Muscle of leg (tissue), 11 donors: Measurements from ENCODE around the gene ZBED3. TPM values are rescaled to one million over a fixed set of nuclear protein-coding genes. Genes with fewer than 3 reads are reported as not detected.
"Not testable (repeated sequence)": the region's sequence is repeated elsewhere in the genome, so short reads cannot be mapped to it uniquely, and the experiment has no call there.

ENCODE experiments used
- DNase-seq: peaks from one replicate; pipeline ENCODE4 v3.0.0; 2013
- H3K27ac ChIP-seq: one replicate; pipeline ENCODE4 v1.5.1; 2013; ENCODE audit warnings: mild to moderate bottlenecking, low read length, control low read depth
- H3K27me3 ChIP-seq: one replicate; pipeline ENCODE4 v1.6.1; 2013; ENCODE audit warnings: low read length; ENCODE audit not compliant: control insufficient read depth, insufficient read depth
- H3K36me3 ChIP-seq: one replicate; pipeline ENCODE4 v1.6.1; 2013; ENCODE audit warnings: low read length; ENCODE audit not compliant: control insufficient read depth, insufficient read depth
- H3K4me1 ChIP-seq: one replicate; pipeline ENCODE4 v1.6.1; 2013; ENCODE audit warnings: low read length; ENCODE audit not compliant: control insufficient read depth, insufficient read depth
- H3K4me3 ChIP-seq: one replicate; pipeline ENCODE4 v1.5.1; 2013; ENCODE audit warnings: low read length, control low read depth
- H3K9me3 ChIP-seq: replicated peaks from 2 replicates; pipeline ENCODE4 v1.6.1; 2013; ENCODE audit warnings: low read depth, low read length; ENCODE audit not compliant: control insufficient read depth
- WGBS: methylation state at CpG from one replicate; pipeline ENCODE4 v1.1.5; 2013; ENCODE audit warnings: missing lambda C conversion rate; ENCODE audit not compliant: insufficient coverage; 5-methylcytosine and 5-hydroxymethylcytosine counted together
- polyA plus RNA-seq, 8 donors: library from polyadenylated mRNA; unstranded; fragments of 120-200 nt; gene quantifications; one replicate each; pipeline versions ENCODE4 v1.2.1 to v1.2.3, GENCODE V29; 2013; ENCODE audit warnings: inconsistent platforms in 1 of 8, low replicate concordance in 1 of 8; ENCODE audit not compliant: insufficient read length in 8 of 8, insufficient read depth in 1 of 8
- total RNA-seq: library from RNA; stranded (reverse); fragments of 120-200 nt; gene quantifications from one replicate; pipeline ENCODE4 v1.2.4, GENCODE V29; 2013

ZBED3 gene
- total and polyA plus RNA-seq, 9 donors: 3.2 to 11.2 (median 8.9) TPM

DNA sequence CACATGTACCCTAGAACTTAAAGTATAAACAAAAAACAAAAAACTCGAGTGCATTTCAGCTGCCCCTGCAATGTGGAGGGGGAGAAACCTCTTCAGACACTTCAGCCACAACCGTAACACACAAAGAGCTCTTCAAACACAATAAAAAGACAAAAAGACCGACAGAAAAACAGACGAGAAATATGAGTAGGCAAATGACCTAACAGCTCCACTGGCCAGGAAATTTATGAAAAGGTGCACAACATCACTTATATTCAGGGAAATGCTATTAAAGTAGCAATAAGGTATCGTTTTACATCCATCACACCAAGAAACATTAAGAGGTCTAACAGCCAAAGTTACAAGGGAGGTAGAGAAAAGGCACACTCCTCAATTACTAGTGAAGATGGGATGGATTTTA, 6.2 kb downstream of the ZBED3 start:
- no CpG with 5 or more reads among the region's 5 CpGs for WGBS
- H3K27me3 ChIP-seq: no peaks in the 10 kb centered on the region
- peaks cover 10% of the 10 kb centered on the region for H3K36me3 ChIP-seq
- no peak overlapping the region for H3K27ac ChIP-seq
- no peak for DNase-seq
- no peaks in the 10 kb centered on the region for H3K9me3 ChIP-seq
- H3K4me3 ChIP-seq: no peak overlapping the region
- peaks cover 7% of the 10 kb centered on the region for H3K4me1 ChIP-seq

DNA sequence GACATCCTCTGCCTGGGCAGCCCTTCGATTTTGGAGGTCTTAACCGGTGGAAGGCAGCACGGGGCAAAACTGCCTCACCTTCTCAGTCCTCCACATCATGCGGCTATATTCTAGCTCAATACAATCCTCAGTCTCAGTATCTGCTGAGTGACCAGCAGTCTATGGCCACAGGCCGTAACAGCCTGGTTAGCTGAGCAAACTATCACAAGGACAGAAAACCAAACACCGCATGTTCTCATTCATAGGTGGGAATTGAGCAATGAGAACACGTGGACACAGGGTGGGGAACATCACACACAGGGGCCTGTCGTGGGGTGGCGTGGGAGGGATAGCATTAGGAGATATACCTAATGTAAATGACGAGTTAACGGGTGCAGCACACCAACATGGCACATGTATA, 6.6 kb downstream of the ZBED3 start:
- DNase-seq, H3K4me1 ChIP-seq, H3K9me3 ChIP-seq, H3K36me3 ChIP-seq, H3K4me3 ChIP-seq, H3K27ac ChIP-seq, H3K27me3 ChIP-seq: not testable (repeated sequence)
- WGBS: 94% methylated on average over 4 of the region's 11 CpGs

DNA sequence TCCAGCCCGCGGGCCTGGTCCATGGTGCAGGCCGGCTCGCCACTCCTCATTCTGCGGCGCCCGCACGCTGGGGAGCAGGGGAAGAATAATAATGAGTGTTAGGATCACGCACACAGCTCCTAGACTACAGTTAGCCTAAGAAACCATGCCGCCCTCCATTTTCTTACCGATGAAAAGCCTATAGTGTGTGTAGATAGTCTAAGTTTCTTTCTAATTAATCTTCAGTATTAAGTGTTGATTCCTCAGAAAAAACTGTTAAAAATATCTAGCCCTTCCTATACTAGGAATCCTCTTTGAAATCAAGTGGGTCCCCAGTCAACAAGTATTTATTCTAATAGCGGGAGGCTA, 9.3 kb downstream of the ZBED3 start:
- H3K27ac ChIP-seq: no peak overlapping the region
- WGBS: 27% methylated on average over 3 of the region's 12 CpGs
- no peaks in the 10 kb centered on the region for H3K27me3 ChIP-seq
- no peak for DNase-seq
- peak overlapping the region; percentile 16 for H3K4me3 ChIP-seq
- H3K36me3 ChIP-seq: no peaks in the 10 kb centered on the region
- H3K9me3 ChIP-seq: no peaks in the 10 kb centered on the region
- H3K4me1 ChIP-seq: peaks cover 7% of the 10 kb centered on the region

DNA sequence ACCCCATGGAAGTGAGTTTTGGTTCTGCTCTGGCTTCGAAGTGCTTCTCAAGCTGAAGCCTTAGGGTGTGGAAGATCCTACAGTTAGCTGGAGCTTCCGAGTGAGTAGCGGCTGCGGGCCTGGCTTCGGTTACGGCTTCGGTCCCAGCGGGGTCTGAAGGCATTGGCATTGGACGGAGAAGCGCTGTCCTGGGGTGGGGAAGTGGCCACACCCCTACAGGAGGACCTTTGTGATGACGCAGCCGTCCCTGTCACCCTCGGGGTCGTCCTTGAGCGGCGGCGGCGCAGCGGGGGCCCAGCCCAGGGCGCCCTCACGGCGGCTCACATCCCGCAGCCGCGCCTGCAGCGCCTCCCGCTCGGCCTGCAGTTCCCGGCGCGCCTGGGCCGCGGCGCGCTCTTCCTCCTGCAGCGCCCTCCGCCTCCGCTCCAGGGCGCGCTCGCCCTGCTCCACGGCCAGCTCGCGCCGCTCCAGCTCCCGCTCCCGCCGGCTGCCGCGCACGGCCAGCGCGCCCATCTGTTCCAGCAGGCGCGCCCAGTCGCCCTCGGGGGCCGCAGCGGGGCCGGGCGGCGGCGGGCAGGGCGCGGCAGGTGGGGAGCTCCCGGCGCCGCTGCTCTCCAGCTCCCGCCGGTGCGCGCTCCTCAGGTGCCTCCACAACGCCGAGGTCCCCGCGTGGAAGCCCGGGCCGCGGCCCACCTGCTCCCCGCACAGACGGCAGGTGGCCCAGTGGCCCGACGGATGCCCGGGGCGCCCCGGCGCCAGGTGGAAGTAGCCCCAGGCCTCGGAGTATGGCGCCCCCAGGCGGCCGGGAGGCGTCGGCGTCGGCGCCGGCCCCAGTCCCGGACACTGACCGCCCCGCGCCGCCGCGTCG, 9.9 kb downstream of the ZBED3 start:
- 2% methylated on average over 101 of the region's 105 CpGs for WGBS
- peak; percentile 84 for DNase-seq
- peak overlapping the region; percentile 23 for H3K27ac ChIP-seq

DNA sequence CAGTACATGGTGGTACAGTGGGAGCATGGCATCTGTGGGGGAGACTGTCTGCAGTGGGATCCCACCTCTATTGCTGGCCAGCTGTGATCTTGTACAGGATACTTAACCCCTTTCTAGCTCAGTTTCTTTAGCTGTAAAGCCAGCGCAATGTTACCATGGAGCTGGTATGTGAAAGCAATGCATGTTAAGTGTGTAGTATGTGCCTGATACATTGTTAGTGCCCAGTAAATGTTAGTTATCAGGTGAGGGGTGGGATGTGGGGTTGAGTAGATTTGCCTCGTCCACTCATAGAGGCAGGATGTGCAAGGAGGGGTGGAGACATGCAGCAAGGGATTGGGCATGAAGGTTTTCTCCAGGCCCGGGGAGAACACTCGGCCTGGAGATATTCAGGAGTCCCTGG, 12.3 kb downstream of the ZBED3 start:
- H3K9me3 ChIP-seq: no peaks in the 10 kb centered on the region
- H3K4me1 ChIP-seq: peaks cover 7% of the 10 kb centered on the region
- H3K36me3 ChIP-seq: no peaks in the 10 kb centered on the region
- DNase-seq: no peak
- no peak overlapping the region for H3K4me3 ChIP-seq
- WGBS: 85% methylated on average over 4 of the region's 4 CpGs
- no peaks in the 10 kb centered on the region for H3K27me3 ChIP-seq
- no peak overlapping the region for H3K27ac ChIP-seq

More for the DNA sequence above, 9.9 kb downstream of the ZBED3 start:
- Histone ChIP-seq H3K27me3 (no peaks in the 10 kb centered on the region), H3K4me3 (peak overlapping the region; percentile 44), H3K9me3 (no peaks in the 10 kb centered on the region), H3K4me1 (peaks cover 7% of the 10 kb centered on the region), H3K36me3 (no peaks in the 10 kb centered on the region)

DNA sequence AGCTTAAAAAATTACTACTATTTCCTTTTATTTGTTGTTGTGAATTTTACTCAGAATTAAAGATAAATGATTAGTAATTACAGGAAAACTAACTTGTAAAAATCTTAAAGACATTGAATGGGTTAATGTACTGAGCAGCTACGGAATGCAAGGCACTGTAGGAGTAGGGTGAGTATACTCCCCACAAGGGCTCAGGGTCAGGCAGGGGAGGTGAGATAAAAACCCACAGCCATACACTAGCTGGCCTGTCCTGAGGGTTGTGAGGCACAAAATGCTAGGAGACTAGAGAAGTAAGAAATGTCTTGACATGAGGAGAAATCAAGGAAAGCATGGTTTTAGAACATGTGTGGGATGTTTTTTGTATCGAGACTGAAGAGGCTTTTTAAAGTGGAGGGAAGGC, 13.4 kb downstream of the ZBED3 start:
- WGBS: 93% methylated on average over 1 of the region's 2 CpGs
- Histone ChIP-seq H3K36me3 (peaks cover 3% of the 10 kb centered on the region), H3K9me3 (no peaks in the 10 kb centered on the region), H3K4me3 (no peak overlapping the region), H3K27me3 (no peaks in the 10 kb centered on the region), H3K27ac (no peak overlapping the region), H3K4me1 (peaks cover 7% of the 10 kb centered on the region)
- no peak for DNase-seq

DNA sequence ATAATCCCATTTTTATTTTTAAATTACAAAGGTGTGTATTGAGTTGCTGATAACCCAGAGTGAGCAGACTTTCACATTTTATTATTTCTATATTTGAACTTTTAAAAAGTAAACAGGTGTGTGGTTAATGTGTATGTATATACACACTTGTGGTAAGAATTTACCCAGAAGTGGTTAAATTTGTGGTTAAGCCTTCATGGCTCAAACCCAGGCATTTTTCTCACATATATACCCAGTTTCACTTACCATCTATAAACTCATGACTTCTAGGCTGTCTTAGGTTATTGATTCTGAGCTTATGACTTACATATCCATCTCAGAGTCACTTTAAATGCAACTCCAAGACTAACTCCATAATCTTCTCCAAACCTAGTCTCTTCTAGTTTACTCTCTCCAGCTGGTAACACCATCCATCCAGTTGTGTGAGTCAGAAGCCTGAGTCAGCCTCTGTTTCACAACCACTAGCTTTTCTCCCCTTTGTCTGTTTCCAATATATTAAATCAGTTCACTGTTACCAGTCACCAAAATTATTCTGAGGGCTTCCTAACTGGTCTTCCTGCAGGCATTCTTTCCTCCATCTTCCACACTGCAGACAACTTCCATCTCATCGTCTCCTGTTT, 20.2 kb downstream of the ZBED3 start:
- no peak for DNase-seq
- H3K9me3 ChIP-seq: no peaks in the 10 kb centered on the region
- whole genome bisulfite sequencing: 29% methylated on average over 1 of the region's 1 CpG
- no peak overlapping the region for H3K27ac ChIP-seq
- peaks cover 18% of the 10 kb centered on the region for H3K36me3 ChIP-seq
- H3K27me3 ChIP-seq: no peaks in the 10 kb centered on the region
- no peak overlapping the region for H3K4me3 ChIP-seq
- no peaks in the 10 kb centered on the region for H3K4me1 ChIP-seq

DNA sequence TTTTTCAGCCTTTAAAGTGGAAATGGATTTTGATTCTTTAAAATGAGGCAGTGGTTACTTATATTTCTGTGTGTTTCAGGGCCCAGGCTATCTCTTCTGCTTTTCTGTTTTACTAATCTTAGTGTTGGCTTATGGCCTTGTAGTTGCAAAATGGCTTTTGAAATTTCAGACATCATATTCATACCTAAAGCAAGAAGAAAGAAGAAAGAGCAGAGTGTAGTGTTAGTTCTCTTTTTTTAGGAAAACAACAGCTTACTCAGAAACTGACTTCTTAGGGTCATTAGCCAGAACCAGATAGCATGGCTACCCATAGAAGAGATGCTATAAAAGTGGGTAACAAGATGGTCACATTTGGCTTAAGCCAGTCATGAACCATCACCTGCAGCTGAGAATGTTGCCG, 20.9 kb downstream of the ZBED3 start:
- H3K36me3 ChIP-seq: peaks cover 22% of the 10 kb centered on the region
- 100% methylated on average over 1 of the region's 1 CpG for WGBS

DNA sequence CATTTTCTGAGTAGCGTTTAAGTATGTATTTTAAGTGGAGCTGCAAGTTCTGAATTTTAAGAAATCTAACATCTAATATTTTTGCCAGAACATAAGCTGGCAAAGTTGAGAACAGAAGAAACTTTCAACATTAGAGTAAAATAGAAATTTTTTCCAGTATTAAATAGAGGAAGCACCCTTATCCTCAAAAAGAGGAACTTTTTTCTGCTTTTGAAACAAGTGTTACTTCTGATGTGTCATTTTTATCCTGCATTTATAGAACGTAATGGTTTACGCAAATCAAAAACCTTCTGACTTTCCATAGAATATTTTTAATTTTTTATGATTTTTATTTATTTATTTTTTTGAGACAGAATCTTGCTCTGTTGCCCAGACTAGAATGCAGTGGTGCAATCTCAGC, 21.8 kb downstream of the ZBED3 start:
- H3K27ac ChIP-seq: no peak overlapping the region
- no CpG with 5 or more reads among the region's 3 CpGs for WGBS
- H3K9me3 ChIP-seq: no peaks in the 10 kb centered on the region
- peaks cover 22% of the 10 kb centered on the region for H3K36me3 ChIP-seq
- no peak overlapping the region for H3K4me3 ChIP-seq
- no peaks in the 10 kb centered on the region for H3K27me3 ChIP-seq
- no peak for DNase-seq
- H3K4me1 ChIP-seq: no peaks in the 10 kb centered on the region

More for the DNA sequence above, 20.9 kb downstream of the ZBED3 start:
- Histone ChIP-seq H3K9me3 (no peaks in the 10 kb centered on the region), H3K4me1 (no peaks in the 10 kb centered on the region), H3K27ac (no peak overlapping the region), H3K27me3 (no peaks in the 10 kb centered on the region), H3K4me3 (no peak overlapping the region)
- DNase-seq: no peak

DNA sequence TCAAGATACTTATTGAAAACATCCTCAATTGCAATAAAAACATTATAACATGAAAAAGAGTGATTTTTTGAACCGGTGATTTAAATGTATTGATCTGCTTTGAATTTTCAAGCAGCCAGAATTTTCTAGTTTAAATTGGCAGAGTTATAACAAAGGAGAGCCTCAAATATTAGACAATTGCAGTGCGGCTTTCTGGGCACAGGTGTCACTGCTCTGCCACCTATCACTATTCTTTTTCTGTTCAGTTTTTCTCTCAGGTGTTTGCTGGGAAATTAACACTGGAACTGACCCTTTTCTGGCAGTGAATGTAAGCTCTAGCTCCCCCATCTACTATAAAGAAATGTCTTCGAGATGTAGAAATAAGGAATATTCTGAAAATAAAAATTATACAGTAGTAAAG, 23.0 kb downstream of the ZBED3 start:
- DNase-seq: no peak
- H3K27me3 ChIP-seq: no peaks in the 10 kb centered on the region
- H3K4me3 ChIP-seq: no peak overlapping the region
- no peaks in the 10 kb centered on the region for H3K4me1 ChIP-seq
- peaks cover 27% of the 10 kb centered on the region for H3K36me3 ChIP-seq
- no peaks in the 10 kb centered on the region for H3K9me3 ChIP-seq
- no peak overlapping the region for H3K27ac ChIP-seq
- WGBS: 60% methylated on average over 1 of the region's 3 CpGs
